WTC11 (cell line): ENCODE data around the gene TCOF1. TPM values are rescaled to one million over a fixed set of nuclear protein-coding genes. Genes with fewer than 3 reads are reported as not detected.
A peak's percentile ranks its signal among the peaks of the same experiment; 100 is the strongest.

ENCODE experiments used
- ATAC-seq: fragments of 200-7000 bp; cut with Tn5 transposase; 2 replicates; pipeline ENCODE4 v1.10.0; 2021; ENCODE audit warnings: mild to moderate bottlenecking, moderate library complexity
- CTCF ChIA-PET: fragments of 300-600 bp; sonication (Branson Sonifier 250); formaldehyde crosslinking; loops from one replicate; lab custom pipeline; 2021; ENCODE audit warnings: antibody characterized with exemption; lab: Charles Lee
- POLR2A ChIA-PET: fragments of 350-600 bp; sonication (Branson Sonifier 250); formaldehyde crosslinking; loops from one replicate; lab custom pipeline; 2021; ENCODE audit warnings: antibody characterized with exemption; lab: Charles Lee
- DNase-seq: peaks from one replicate; pipeline ENCODE4 v3.0.0; 2021; ENCODE audit warnings: low spot score
- H3K27ac Mint-ChIP-seq: 2 replicates; pipeline ENCODE4 v1.8.0; 2021; ENCODE audit warnings: mixed read lengths
- H3K27me3 Mint-ChIP-seq: 2 replicates; pipeline ENCODE4 v1.8.0; 2021; ENCODE audit warnings: low read depth, mild to moderate bottlenecking, moderate library complexity, mixed read lengths
- H3K36me3 Mint-ChIP-seq: 2 replicates; pipeline ENCODE4 v1.8.0; 2021; ENCODE audit warnings: mixed read lengths
- H3K4me1 Mint-ChIP-seq: 2 replicates; pipeline ENCODE4 v1.8.0; 2022; ENCODE audit warnings: mixed read lengths
- H3K4me3 Mint-ChIP-seq: 2 replicates; pipeline ENCODE4 v1.8.0; 2021; ENCODE audit warnings: mild to moderate bottlenecking, moderate library complexity, mixed read lengths
- H3K9me3 Mint-ChIP-seq: 2 replicates; pipeline ENCODE4 v1.8.0; 2021; ENCODE audit warnings: mixed read lengths
- ATF6 ChIP-seq: sonication (generic); formaldehyde crosslinking; IDR thresholded peaks from 2 replicates; pipeline ENCODE4 v1.8.1; 2023; ENCODE audit warnings: mild to moderate bottlenecking, missing genetic modification reagents
- CREM ChIP-seq: sonication (generic); formaldehyde crosslinking; IDR thresholded peaks from 2 replicates; pipeline ENCODE4 v1.8.1; 2022; ENCODE audit warnings: mild to moderate bottlenecking, missing genetic modification reagents, moderate library complexity
- EMX1 ChIP-seq: fragments of 250-450 bp; sonication (Bioruptor Pico); IDR thresholded peaks from 2 replicates; pipeline ENCODE4 v1.8.0; 2021; ENCODE audit warnings: mild to moderate bottlenecking
- IRF1 ChIP-seq: sonication (generic); formaldehyde crosslinking; IDR thresholded peaks from 2 replicates; pipeline ENCODE4 v1.8.0; 2023; ENCODE audit warnings: missing genetic modification reagents
- IRF2 ChIP-seq: sonication (generic); formaldehyde crosslinking; IDR thresholded peaks from 2 replicates; pipeline ENCODE4 v1.8.0; 2022; ENCODE audit warnings: low read depth, missing genetic modification reagents, borderline replicate concordance
- OVOL2 ChIP-seq: fragments of 250-450 bp; sonication (Bioruptor Pico); IDR thresholded peaks from 2 replicates; pipeline ENCODE4 v1.9.0; 2021; ENCODE audit warnings: mild to moderate bottlenecking, borderline replicate concordance
- ZBTB21 ChIP-seq: sonication (generic); formaldehyde crosslinking; IDR thresholded peaks from 2 replicates; pipeline ENCODE4 v1.8.1; 2023; ENCODE audit warnings: mild to moderate bottlenecking, missing genetic modification reagents, borderline replicate concordance
- ZNF219 ChIP-seq: sonication (generic); formaldehyde crosslinking; IDR thresholded peaks from 2 replicates; pipeline ENCODE4 v1.8.0; 2023; ENCODE audit warnings: missing genetic modification reagents, mild to moderate bottlenecking, borderline replicate concordance
- ZNF416 ChIP-seq: fragments of 250-450 bp; sonication (Bioruptor Pico); IDR thresholded peaks from 2 replicates; pipeline ENCODE4 v1.9.0; 2021; ENCODE audit warnings: mild to moderate bottlenecking, inconsistent platforms
- ZNF512 ChIP-seq: sonication (generic); formaldehyde crosslinking; IDR thresholded peaks from 2 replicates; pipeline ENCODE4 v1.8.1; 2022; ENCODE audit warnings: missing genetic modification reagents, borderline replicate concordance
- total RNA-seq: library from RNA; stranded (reverse); gene quantifications from 3 replicates; pipeline ENCODE4 v1.2.3, GENCODE V29; 2021
- TF ChIP-seq, protein P1 (sequence below): fragments of 250-450 bp; sonication (Bioruptor Pico); IDR thresholded peaks from 2 replicates; pipeline ENCODE4 v1.9.0; 2021; ENCODE audit warnings: mild to moderate bottlenecking, borderline replicate concordance
- TF ChIP-seq, protein P2 (sequence below): sonication (generic); formaldehyde crosslinking; IDR thresholded peaks from 2 replicates; pipeline ENCODE4 v1.8.0; 2023; ENCODE audit warnings: mild to moderate bottlenecking, missing genetic modification reagents

The TCOF1 gene
- total RNA-seq, 1 experiment from 2014 or later = 174 TPM

- TF ChIP-seq, protein P1, sequence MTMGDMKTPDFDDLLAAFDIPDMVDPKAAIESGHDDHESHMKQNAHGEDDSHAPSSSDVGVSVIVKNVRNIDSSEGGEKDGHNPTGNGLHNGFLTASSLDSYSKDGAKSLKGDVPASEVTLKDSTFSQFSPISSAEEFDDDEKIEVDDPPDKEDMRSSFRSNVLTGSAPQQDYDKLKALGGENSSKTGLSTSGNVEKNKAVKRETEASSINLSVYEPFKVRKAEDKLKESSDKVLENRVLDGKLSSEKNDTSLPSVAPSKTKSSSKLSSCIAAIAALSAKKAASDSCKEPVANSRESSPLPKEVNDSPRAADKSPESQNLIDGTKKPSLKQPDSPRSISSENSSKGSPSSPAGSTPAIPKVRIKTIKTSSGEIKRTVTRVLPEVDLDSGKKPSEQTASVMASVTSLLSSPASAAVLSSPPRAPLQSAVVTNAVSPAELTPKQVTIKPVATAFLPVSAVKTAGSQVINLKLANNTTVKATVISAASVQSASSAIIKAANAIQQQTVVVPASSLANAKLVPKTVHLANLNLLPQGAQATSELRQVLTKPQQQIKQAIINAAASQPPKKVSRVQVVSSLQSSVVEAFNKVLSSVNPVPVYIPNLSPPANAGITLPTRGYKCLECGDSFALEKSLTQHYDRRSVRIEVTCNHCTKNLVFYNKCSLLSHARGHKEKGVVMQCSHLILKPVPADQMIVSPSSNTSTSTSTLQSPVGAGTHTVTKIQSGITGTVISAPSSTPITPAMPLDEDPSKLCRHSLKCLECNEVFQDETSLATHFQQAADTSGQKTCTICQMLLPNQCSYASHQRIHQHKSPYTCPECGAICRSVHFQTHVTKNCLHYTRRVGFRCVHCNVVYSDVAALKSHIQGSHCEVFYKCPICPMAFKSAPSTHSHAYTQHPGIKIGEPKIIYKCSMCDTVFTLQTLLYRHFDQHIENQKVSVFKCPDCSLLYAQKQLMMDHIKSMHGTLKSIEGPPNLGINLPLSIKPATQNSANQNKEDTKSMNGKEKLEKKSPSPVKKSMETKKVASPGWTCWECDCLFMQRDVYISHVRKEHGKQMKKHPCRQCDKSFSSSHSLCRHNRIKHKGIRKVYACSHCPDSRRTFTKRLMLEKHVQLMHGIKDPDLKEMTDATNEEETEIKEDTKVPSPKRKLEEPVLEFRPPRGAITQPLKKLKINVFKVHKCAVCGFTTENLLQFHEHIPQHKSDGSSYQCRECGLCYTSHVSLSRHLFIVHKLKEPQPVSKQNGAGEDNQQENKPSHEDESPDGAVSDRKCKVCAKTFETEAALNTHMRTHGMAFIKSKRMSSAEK (CRISPR knock-in tag) = peak; percentile 83; the same call in 1 of the 2 replicates
- TF ChIP-seq CREM (CRISPR knock-in tag) = no peak
- TF ChIP-seq ZBTB21 (CRISPR knock-in tag) = no peak
- TF ChIP-seq ATF6 (CRISPR knock-in tag) = no peak
- TF ChIP-seq IRF2 (CRISPR knock-in tag) = no peak
- peak; percentile 89; the same call in 1 of the 2 replicates for TF ChIP-seq ZNF416
These were observed 86.0 kb downstream of the TCOF1 start (continued) for GRCh38 chr5:150443242-150444075.

DNA sequence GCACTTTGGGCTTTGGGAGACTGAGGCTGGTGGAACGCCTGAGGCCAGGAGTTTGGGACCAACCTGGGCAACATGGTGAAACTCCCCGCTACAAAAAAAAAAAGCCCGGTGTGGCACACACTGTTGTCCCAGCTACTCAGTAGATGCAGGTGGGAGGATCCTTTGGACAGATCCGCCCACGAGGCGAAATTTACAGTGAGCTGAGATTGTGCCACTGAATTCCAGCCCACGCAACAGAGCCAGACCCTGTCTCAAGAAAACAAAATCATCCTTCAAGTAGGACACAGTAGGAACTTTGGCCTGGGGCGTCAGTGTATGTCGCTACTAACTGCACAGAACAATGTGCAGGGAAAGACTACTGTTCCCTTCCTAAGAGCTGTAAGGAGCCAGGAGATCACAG is 87.3 kb downstream of the TCOF1 start:
- ATAC-seq = no peak
- no peak for TF ChIP-seq ZNF219 (CRISPR knock-in tag)
- TF ChIP-seq, protein P1 (CRISPR knock-in tag) = no peak
- TF ChIP-seq ZNF512 (CRISPR knock-in tag) = no peak
- TF ChIP-seq OVOL2 (CRISPR knock-in tag) = no peak
- TF ChIP-seq, protein P2, sequence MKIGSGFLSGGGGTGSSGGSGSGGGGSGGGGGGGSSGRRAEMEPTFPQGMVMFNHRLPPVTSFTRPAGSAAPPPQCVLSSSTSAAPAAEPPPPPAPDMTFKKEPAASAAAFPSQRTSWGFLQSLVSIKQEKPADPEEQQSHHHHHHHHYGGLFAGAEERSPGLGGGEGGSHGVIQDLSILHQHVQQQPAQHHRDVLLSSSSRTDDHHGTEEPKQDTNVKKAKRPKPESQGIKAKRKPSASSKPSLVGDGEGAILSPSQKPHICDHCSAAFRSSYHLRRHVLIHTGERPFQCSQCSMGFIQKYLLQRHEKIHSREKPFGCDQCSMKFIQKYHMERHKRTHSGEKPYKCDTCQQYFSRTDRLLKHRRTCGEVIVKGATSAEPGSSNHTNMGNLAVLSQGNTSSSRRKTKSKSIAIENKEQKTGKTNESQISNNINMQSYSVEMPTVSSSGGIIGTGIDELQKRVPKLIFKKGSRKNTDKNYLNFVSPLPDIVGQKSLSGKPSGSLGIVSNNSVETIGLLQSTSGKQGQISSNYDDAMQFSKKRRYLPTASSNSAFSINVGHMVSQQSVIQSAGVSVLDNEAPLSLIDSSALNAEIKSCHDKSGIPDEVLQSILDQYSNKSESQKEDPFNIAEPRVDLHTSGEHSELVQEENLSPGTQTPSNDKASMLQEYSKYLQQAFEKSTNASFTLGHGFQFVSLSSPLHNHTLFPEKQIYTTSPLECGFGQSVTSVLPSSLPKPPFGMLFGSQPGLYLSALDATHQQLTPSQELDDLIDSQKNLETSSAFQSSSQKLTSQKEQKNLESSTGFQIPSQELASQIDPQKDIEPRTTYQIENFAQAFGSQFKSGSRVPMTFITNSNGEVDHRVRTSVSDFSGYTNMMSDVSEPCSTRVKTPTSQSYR (CRISPR knock-in tag) = no peak
- TF ChIP-seq IRF1 = no peak
- TF ChIP-seq EMX1 (CRISPR knock-in tag) = no peak
- H3K36me3 Mint-ChIP-seq = peaks cover 61% of the 10 kb centered on the region
- peaks cover 52% of the 10 kb centered on the region for H3K4me1 Mint-ChIP-seq
- no peak overlapping the region for H3K4me3 Mint-ChIP-seq
- no peaks in the 10 kb centered on the region for H3K9me3 Mint-ChIP-seq
- ChIA-PET CTCF (interaction anchor here (1.0 kb wide), 1 partner anchor 130 kb away, joined by 3 read pairs; no protein-coding TSS in a partner anchor), POLR2A (interaction anchor here (1.2 kb wide), 1 partner anchor 47 kb away, joined by 3 read pairs; no protein-coding TSS in a partner anchor)
- no peak for DNase-seq
- H3K27ac Mint-ChIP-seq = peak overlapping the region; percentile 68; the same call in 1 of the 2 replicates
- no peaks in the 10 kb centered on the region; the same call in 1 of the 2 replicates for H3K27me3 Mint-ChIP-seq
